NCI-H446 (cell line): ENCODE results near the gene TMEM269.

Experiments
- DNase-seq, 2 experiments: peaks; one replicate each; lab custom pipeline; 2025; lab: John Stamatoyannopoulos, UW

TMEM269 gene

GRCh38 chr1:42784946-42785693, at the start of gene TMEM269:
Gene TMEM269 (plus strand): TSS chr1:42784991. CDS start chr1:42789894, 4,903 bp downstream.
- no peak for DNase-seq

- DNase-seq, result no peak
Measured at GRCh38 chr1:42735056-42735455, 49.7 kb upstream of the TMEM269 start.

- DNase-seq, result no peak
Measured at GRCh38 chr1:42735477-42736105, 49.2 kb upstream of the TMEM269 start.

GRCh38 chr1:42736152-42736551, 48.6 kb upstream of the TMEM269 start:
- DNase-seq, result no peak

GRCh38 chr1:42736571-42737200, 48.1 kb upstream of the TMEM269 start:
- DNase-seq, result no peak

- no peak for DNase-seq
Measured at GRCh38 chr1:42737257-42737656, 47.5 kb upstream of the TMEM269 start.

GRCh38 chr1:42737986-42738677, 46.7 kb upstream of the TMEM269 start:
- no peak for DNase-seq

GRCh38 chr1:42738678-42739226, 46.0 kb upstream of the TMEM269 start:
- no peak for DNase-seq

GRCh38 chr1:42739753-42740700, 44.8 kb upstream of the TMEM269 start, which contains the start of gene CLDN19:
Gene CLDN19 (minus strand): TSS chr1:42740236. CDS start chr1:42740063, 173 bp downstream.
- DNase-seq, result no peak

- DNase-seq, result no peak
Measured at GRCh38 chr1:42740851-42741580, 43.8 kb upstream of the TMEM269 start.

- no peak for DNase-seq
Measured at GRCh38 chr1:42741706-42742105, 43.1 kb upstream of the TMEM269 start.

GRCh38 chr1:42742141-42742540, 42.6 kb upstream of the TMEM269 start:
- no peak for DNase-seq

- DNase-seq, result no peak
Measured at GRCh38 chr1:42742617-42743316, 42.0 kb upstream of the TMEM269 start.

- no peak for DNase-seq
Measured at GRCh38 chr1:42743317-42744147, 41.3 kb upstream of the TMEM269 start.

GRCh38 chr1:42744148-42744413, 40.7 kb upstream of the TMEM269 start:
- no peak for DNase-seq

- DNase-seq, result no peak
Measured at GRCh38 chr1:42745851-42746250, 38.9 kb upstream of the TMEM269 start.

- DNase-seq, result no peak
Measured at GRCh38 chr1:42746436-42747105, 38.2 kb upstream of the TMEM269 start.

- DNase-seq, result peak in 1 of 2 experiments; percentile 39
Measured at GRCh38 chr1:42747125-42747524, 37.7 kb upstream of the TMEM269 start.
